ENCODE data around the gene EIF4E. TPM values are rescaled to one million over a fixed set of nuclear protein-coding genes. Genes with fewer than 3 reads are reported as not detected.

The EIF4E gene
- total RNA-seq, 5 donors from 2014 or later (not counting 1 experiment from before 2014, with no cell fraction given): 39.4 to 60.6 (median 56.4) TPM

- Histone ChIP-seq H3K27me3 (replicated peaks in 1 of 2; ENCODE audit: control insufficient read depth in 2 of 2, extremely low read depth in 1 of 2, insufficient read depth in 2 of 2, low read length in 1 of 2) (no peaks in the 10 kb centered on the region), H3K27ac (ENCODE audit: low read length) (no peak overlapping the region), H3K9me3 (no peaks in the 10 kb centered on the region), H3K4me1 (ENCODE audit: control insufficient read depth in 1 of 2, extremely low read depth in 1 of 2, insufficient read depth in 2 of 2, low read length in 2 of 2) (peaks cover 4 to 28% of the 10 kb centered on the region in 2 experiments), H3K4me3 (ENCODE audit: control insufficient read depth in 1 of 2, extremely low read depth in 1 of 2, low read length in 1 of 2) (no peak overlapping the region), H3K36me3 (ENCODE audit: control insufficient read depth in 2 of 2, extremely low read depth in 1 of 2, insufficient read depth in 1 of 2, low read length in 1 of 2) (no peaks in the 10 kb centered on the region)
- Mint-ChIP-seq H3K27me3 (no peaks in the 10 kb centered on the region), H3K4me3 (peak overlapping the region in 1 of 3 donors; percentile 32), H3K36me3 (peaks cover 15% of the 10 kb centered on the region), H3K9me3 (no peaks in the 10 kb centered on the region), H3K27ac (peak overlapping the region in 1 of 2 donors; percentile 44), H3K4me1 (peaks cover 65 to 71% (median 69%) of the 10 kb centered on the region in 3 donors)
- CTCF ChIA-PET: interaction anchor here in 1 of 2 donors (0.6 to 0.9 kb wide), 3 partner anchors 11 to 1028 kb away, joined by 3 to 4 read pairs (median 3); no protein-coding TSS in a partner anchor
- WGBS (ENCODE audit: insufficient coverage): 100% methylated on average over 1 of the region's 5 CpGs
- ATAC-seq (replicated peaks in 1 of 4): no peak
- POLR2A ChIA-PET: interaction anchor here in 1 of 2 donors (0.6 kb wide), 1 partner anchor 769 kb away, joined by 4 read pairs; no protein-coding TSS in a partner anchor
- no peak for DNase-seq
These were observed 19.1 kb downstream of the EIF4E start for GRCh38 chr4:98909646-98910401.

GRCh38 chr4:98908703-98909262, 20.1 kb downstream of the EIF4E start:
- ChIA-PET POLR2A (interaction anchor here in 1 of 2 donors (0.6 kb wide), 1 partner anchor 19 kb away, joined by 4 read pairs; no protein-coding TSS in a partner anchor), CTCF (interaction anchor here in 1 of 2 donors (0.9 kb wide), 1 partner anchor 13 kb away, joined by 3 read pairs; no protein-coding TSS in a partner anchor)
- WGBS (ENCODE audit: insufficient coverage): 100% methylated on average over 1 of the region's 2 CpGs
- Mint-ChIP-seq H3K27me3 (no peaks in the 10 kb centered on the region), H3K4me3 (no peak overlapping the region), H3K9me3 (no peaks in the 10 kb centered on the region), H3K36me3 (peaks cover 11% of the 10 kb centered on the region), H3K4me1 (peaks cover 57 to 72% (median 72%) of the 10 kb centered on the region in 3 donors), H3K27ac (no peak overlapping the region)
- H3K4me1 ChIP-seq (ENCODE audit: control insufficient read depth in 1 of 2, extremely low read depth in 1 of 2, insufficient read depth in 2 of 2, low read length in 2 of 2): peaks cover 4 to 29% of the 10 kb centered on the region in 2 experiments
- H3K36me3 ChIP-seq (ENCODE audit: control insufficient read depth in 2 of 2, extremely low read depth in 1 of 2, insufficient read depth in 1 of 2, low read length in 1 of 2): no peaks in the 10 kb centered on the region
- no peaks in the 10 kb centered on the region for H3K27me3 ChIP-seq (replicated peaks in 1 of 2; ENCODE audit: control insufficient read depth in 2 of 2, extremely low read depth in 1 of 2, insufficient read depth in 2 of 2, low read length in 1 of 2)
- no peak for ATAC-seq (replicated peaks in 1 of 4)
- no peak overlapping the region for H3K4me3 ChIP-seq (ENCODE audit: control insufficient read depth in 1 of 2, extremely low read depth in 1 of 2, low read length in 1 of 2)
- no peak for DNase-seq
- no peaks in the 10 kb centered on the region for H3K9me3 ChIP-seq
- H3K27ac ChIP-seq (ENCODE audit: low read length): no peak overlapping the region

DNA sequence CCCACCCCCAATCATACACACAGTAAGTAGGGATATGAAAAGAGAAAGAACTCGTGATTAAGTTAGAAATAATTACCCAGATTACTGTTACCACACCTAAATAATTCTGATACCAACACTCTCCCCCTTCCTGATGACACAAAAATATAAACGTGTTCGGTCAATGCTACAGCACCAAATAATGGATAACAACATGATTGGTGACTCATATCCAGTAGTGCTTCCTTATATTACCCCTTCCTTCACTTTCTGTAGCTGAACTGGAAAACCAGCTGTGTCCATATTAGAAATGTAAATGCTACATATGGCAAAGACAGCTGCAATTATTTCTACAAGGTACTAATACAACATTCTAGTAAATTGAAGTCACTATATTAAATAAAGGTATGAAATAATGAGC, 20.8 kb downstream of the EIF4E start:
- no peaks in the 10 kb centered on the region for H3K27me3 Mint-ChIP-seq
- no peaks in the 10 kb centered on the region for H3K9me3 ChIP-seq
- H3K4me3 Mint-ChIP-seq: no peak overlapping the region
- peaks cover 11% of the 10 kb centered on the region for H3K36me3 Mint-ChIP-seq
- POLR2A ChIA-PET: interaction anchor here (0.6 kb wide), 2 partner anchors 20 to 456 kb away, joined by 3 to 4 read pairs; no protein-coding TSS in a partner anchor
- WGBS (ENCODE audit: insufficient coverage): 83% methylated on average over 2 of the region's 3 CpGs
- CTCF ChIA-PET: no interaction called here
- H3K9me3 Mint-ChIP-seq: no peaks in the 10 kb centered on the region
- H3K4me1 Mint-ChIP-seq: peaks cover 58 to 75% (median 74%) of the 10 kb centered on the region in 3 donors
- peaks cover 4 to 28% of the 10 kb centered on the region in 2 experiments for H3K4me1 ChIP-seq (ENCODE audit: control insufficient read depth in 1 of 2, extremely low read depth in 1 of 2, insufficient read depth in 2 of 2, low read length in 2 of 2)
- ATAC-seq (replicated peaks in 1 of 4) (no peak), DNase-seq (no peak)
- peak overlapping the region in 1 of 2 donors; percentile 4 for H3K27ac Mint-ChIP-seq
- no peaks in the 10 kb centered on the region for H3K27me3 ChIP-seq (replicated peaks in 1 of 2; ENCODE audit: control insufficient read depth in 2 of 2, extremely low read depth in 1 of 2, insufficient read depth in 2 of 2, low read length in 1 of 2)
- no peaks in the 10 kb centered on the region for H3K36me3 ChIP-seq (ENCODE audit: control insufficient read depth in 2 of 2, extremely low read depth in 1 of 2, insufficient read depth in 1 of 2, low read length in 1 of 2)
- H3K4me3 ChIP-seq (ENCODE audit: control insufficient read depth in 1 of 2, extremely low read depth in 1 of 2, low read length in 1 of 2): no peak overlapping the region
- no peak overlapping the region for H3K27ac ChIP-seq (ENCODE audit: low read length)

DNA sequence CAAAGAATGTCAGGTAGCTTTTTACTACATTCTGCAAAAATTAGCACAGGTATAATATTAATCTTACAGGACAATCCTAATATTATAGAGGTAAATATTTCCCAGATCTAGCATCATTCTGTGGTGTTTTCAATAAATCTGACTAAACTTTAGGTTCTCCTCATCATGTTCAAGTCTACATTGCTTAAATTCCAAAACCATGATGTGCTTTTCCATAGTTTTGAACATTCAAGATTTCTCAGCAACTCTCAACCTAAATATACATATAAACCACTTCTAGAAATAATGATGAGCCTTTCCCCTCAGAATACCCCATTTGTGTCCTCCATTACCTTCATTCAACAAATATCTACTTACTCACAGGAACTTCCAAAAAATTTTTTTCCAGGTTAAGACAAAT, 23.1 kb downstream of the EIF4E start:
- Histone ChIP-seq H3K4me1 (ENCODE audit: control insufficient read depth in 1 of 2, extremely low read depth in 1 of 2, insufficient read depth in 2 of 2, low read length in 2 of 2) (peaks cover 4 to 16% of the 10 kb centered on the region in 2 experiments), H3K36me3 (ENCODE audit: control insufficient read depth in 2 of 2, extremely low read depth in 1 of 2, insufficient read depth in 1 of 2, low read length in 1 of 2) (peaks cover 0 to 6% of the 10 kb centered on the region in 2 donors), H3K27me3 (replicated peaks in 1 of 2; ENCODE audit: control insufficient read depth in 2 of 2, extremely low read depth in 1 of 2, insufficient read depth in 2 of 2, low read length in 1 of 2) (no peaks in the 10 kb centered on the region), H3K9me3 (no peaks in the 10 kb centered on the region), H3K4me3 (ENCODE audit: control insufficient read depth in 1 of 2, extremely low read depth in 1 of 2, low read length in 1 of 2) (no peak overlapping the region), H3K27ac (ENCODE audit: low read length) (no peak overlapping the region)
- H3K4me1 Mint-ChIP-seq: peaks cover 72 to 82% (median 77%) of the 10 kb centered on the region in 3 donors
- ChIA-PET CTCF (no interaction called here), POLR2A (no interaction called here)
- ATAC-seq (replicated peaks in 1 of 4): no peak
- peak overlapping the region in 1 of 2 donors; percentile 2 for H3K27ac Mint-ChIP-seq
- H3K9me3 Mint-ChIP-seq: no peaks in the 10 kb centered on the region
- H3K36me3 Mint-ChIP-seq: peaks cover 29% of the 10 kb centered on the region
- DNase-seq: no peak
- no peak overlapping the region for H3K4me3 Mint-ChIP-seq
- H3K27me3 Mint-ChIP-seq: no peaks in the 10 kb centered on the region

DNA sequence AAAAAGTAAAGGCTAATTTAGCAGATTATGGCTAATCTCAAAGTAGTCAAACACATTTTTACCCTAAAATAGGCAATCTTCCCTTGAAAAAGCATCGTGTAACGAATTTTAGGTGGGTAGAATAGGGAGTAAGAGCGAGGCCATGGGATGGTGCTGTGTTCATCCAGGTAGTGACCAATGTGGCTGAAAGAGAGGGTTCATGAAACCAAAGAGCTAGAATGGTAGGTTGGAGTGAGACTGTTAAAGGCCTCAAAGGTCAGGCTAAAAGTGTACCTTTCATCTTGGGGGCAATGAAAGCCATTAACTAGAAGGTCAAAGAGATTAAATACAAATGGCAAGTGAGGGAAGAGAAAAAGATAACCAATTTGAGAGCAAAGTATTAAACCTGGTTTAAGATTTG, 23.6 kb downstream of the EIF4E start:
- Histone ChIP-seq H3K9me3 (no peaks in the 10 kb centered on the region), H3K36me3 (ENCODE audit: control insufficient read depth in 2 of 2, extremely low read depth in 1 of 2, insufficient read depth in 1 of 2, low read length in 1 of 2) (peaks cover 0 to 10% of the 10 kb centered on the region in 2 donors), H3K27ac (ENCODE audit: low read length) (no peak overlapping the region), H3K27me3 (replicated peaks in 1 of 2; ENCODE audit: control insufficient read depth in 2 of 2, extremely low read depth in 1 of 2, insufficient read depth in 2 of 2, low read length in 1 of 2) (no peaks in the 10 kb centered on the region), H3K4me1 (ENCODE audit: control insufficient read depth in 1 of 2, extremely low read depth in 1 of 2, insufficient read depth in 2 of 2, low read length in 2 of 2) (peaks cover 4 to 13% of the 10 kb centered on the region in 2 experiments), H3K4me3 (ENCODE audit: control insufficient read depth in 1 of 2, extremely low read depth in 1 of 2, low read length in 1 of 2) (no peak overlapping the region)
- H3K4me1 Mint-ChIP-seq: peaks cover 76 to 82% (median 78%) of the 10 kb centered on the region in 3 donors
- WGBS (ENCODE audit: insufficient coverage): 93% methylated on average over 3 of the region's 3 CpGs
- POLR2A ChIA-PET: no interaction called here
- peaks cover 33% of the 10 kb centered on the region for H3K36me3 Mint-ChIP-seq
- no peaks in the 10 kb centered on the region for H3K9me3 Mint-ChIP-seq
- ATAC-seq (replicated peaks in 1 of 4) (no peak), DNase-seq (no peak)
- CTCF ChIA-PET: interaction anchor here in 1 of 2 donors (0.6 kb wide), 1 partner anchor 758 kb away, joined by 4 read pairs; no protein-coding TSS in a partner anchor
- no peak overlapping the region for H3K4me3 Mint-ChIP-seq
- H3K27ac Mint-ChIP-seq: no peak overlapping the region
- no peaks in the 10 kb centered on the region for H3K27me3 Mint-ChIP-seq

DNA sequence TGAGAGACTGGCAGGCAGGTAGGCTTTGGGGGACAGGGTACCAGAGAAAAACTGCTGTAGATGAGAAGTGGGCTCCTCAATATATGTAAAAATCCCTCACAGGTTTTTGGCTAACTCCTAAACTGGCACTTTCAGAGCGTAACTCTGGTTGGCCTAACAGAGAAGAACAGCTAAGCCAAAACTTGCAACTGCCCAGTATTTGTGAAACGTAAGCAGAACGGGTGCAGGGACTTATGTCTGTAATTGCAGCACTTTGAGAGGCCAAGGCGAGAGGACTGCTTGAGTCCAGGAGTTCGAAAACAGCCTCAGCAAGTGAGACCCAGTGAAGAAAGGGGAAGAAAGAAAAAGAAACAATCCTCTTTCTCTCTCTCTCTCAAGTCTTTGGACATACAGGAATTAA, 25.0 kb downstream of the EIF4E start:
- Histone ChIP-seq H3K4me1 (ENCODE audit: control insufficient read depth in 1 of 2, extremely low read depth in 1 of 2, insufficient read depth in 2 of 2, low read length in 2 of 2) (peaks cover 4 to 10% of the 10 kb centered on the region in 2 experiments), H3K27me3 (replicated peaks in 1 of 2; ENCODE audit: control insufficient read depth in 2 of 2, extremely low read depth in 1 of 2, insufficient read depth in 2 of 2, low read length in 1 of 2) (no peaks in the 10 kb centered on the region), H3K36me3 (ENCODE audit: control insufficient read depth in 2 of 2, extremely low read depth in 1 of 2, insufficient read depth in 1 of 2, low read length in 1 of 2) (peaks cover 0 to 16% of the 10 kb centered on the region in 2 donors), H3K27ac (ENCODE audit: low read length) (no peak overlapping the region), H3K9me3 (no peaks in the 10 kb centered on the region), H3K4me3 (ENCODE audit: control insufficient read depth in 1 of 2, extremely low read depth in 1 of 2, low read length in 1 of 2) (no peak overlapping the region)
- H3K27ac Mint-ChIP-seq: no peak overlapping the region
- 82% methylated on average over 3 of the region's 5 CpGs for WGBS (ENCODE audit: insufficient coverage)
- no peaks in the 10 kb centered on the region for H3K9me3 Mint-ChIP-seq
- peaks cover 44% of the 10 kb centered on the region for H3K36me3 Mint-ChIP-seq
- no peak for DNase-seq
- H3K4me1 Mint-ChIP-seq: peaks cover 62 to 80% (median 74%) of the 10 kb centered on the region in 3 donors
- no peak overlapping the region for H3K4me3 Mint-ChIP-seq
- ChIA-PET CTCF (interaction anchor here in 1 of 2 donors (0.8 kb wide), 1 partner anchor 91 kb away, joined by 3 read pairs; no protein-coding TSS in a partner anchor), POLR2A (no interaction called here)
- H3K27me3 Mint-ChIP-seq: no peaks in the 10 kb centered on the region
- ATAC-seq (replicated peaks in 1 of 4): no peak
